Endothelial cell of umbilical vein (primary cell): ENCODE results near the gene TCHHL1. TPM values are rescaled to one million over a fixed set of nuclear protein-coding genes. Genes with fewer than 3 reads are reported as not detected.

Experiments
- BruUV-seq: library from RNA; stranded (reverse); fragments of 400-500 nt; replicated peaks from 2 replicates; lab custom pipeline; 2021; lab: Mats Ljungman, UMichigan
- CTCF ChIA-PET: fragments of 300-600, 350-600 bp; sonication (Branson Sonifier 250); formaldehyde crosslinking; loops from one replicate; lab custom pipeline; 2021; ENCODE audit warnings: antibody characterized with exemption, inconsistent platforms; lab: Charles Lee
- POLR2A ChIA-PET: fragments of 300-600, 350-600 bp; sonication (Branson Sonifier 250); formaldehyde crosslinking; loops from one replicate; lab custom pipeline; 2021; ENCODE audit warnings: antibody characterized with exemption, inconsistent platforms; lab: Charles Lee
- DNase-seq: peaks from one replicate; pipeline ENCODE4 v3.0.0-alpha.2; 2011; ENCODE audit warnings: low read depth, low spot score
- FAIRE-seq: peaks from 2 replicates; lab custom pipeline; 2011; peaks lifted over from hg19 to GRCh38; lab: Jason Lieb, UNC
- H2AFZ ChIP-seq: 2 replicates; pipeline ENCODE4 v1.6.0; 2012; ENCODE audit warnings: low read depth, low read length, control low read depth, inconsistent platforms
- H3K27ac ChIP-seq: 2 replicates; pipeline ENCODE4 v1.5.1; 2011; ENCODE audit warnings: low read depth, mild to moderate bottlenecking, control low read depth, low read length, moderate library complexity; ENCODE audit not compliant: insufficient read depth
- H3K27me3 ChIP-seq, 2 experiments: 2 replicates each; pipeline versions ENCODE4 v1.6.0 to v1.6.1; 2011; ENCODE audit warnings: low read length in 2 of 2, mixed read lengths in 1 of 2; ENCODE audit not compliant: control insufficient read depth in 2 of 2, insufficient read depth in 2 of 2
- H3K36me3 ChIP-seq, 2 experiments: 2 replicates in 1 of 2; 3 replicates in 1 of 2; pipeline ENCODE4 v1.5.1; 2011; ENCODE audit warnings: low read length in 2 of 2, mild to moderate bottlenecking in 1 of 2, moderate library complexity in 1 of 2; ENCODE audit not compliant: control insufficient read depth in 2 of 2, insufficient read depth in 2 of 2; ENCODE audit errors: extremely low read depth in 1 of 2
- H3K4me1 ChIP-seq: 3 replicates; pipeline ENCODE4 v1.5.1; 2011; ENCODE audit warnings: mild to moderate bottlenecking, low read length; ENCODE audit not compliant: control insufficient read depth, insufficient read depth; ENCODE audit errors: extremely low read depth
- H3K4me2 ChIP-seq: 2 replicates; pipeline ENCODE4 v1.6.1; 2011; ENCODE audit warnings: low read length, control low read depth, mixed read lengths; ENCODE audit not compliant: insufficient read depth
- H3K4me3 ChIP-seq, 3 experiments: fragments of 200-600 bp in 1 of 3; sonication (generic), shearing (Covaris generic) in 1 of 3; replicated peaks in 1 of 3; 2 replicates each; pipeline ENCODE4 v1.5.1; 2011 to 2016; ENCODE audit warnings: control low read depth in 3 of 3, low read length in 3 of 3, mild to moderate bottlenecking in 2 of 3, inconsistent platforms in 1 of 3, low read depth in 1 of 3, moderate library complexity in 1 of 3; ENCODE audit not compliant: insufficient read depth in 1 of 3
- H3K79me2 ChIP-seq: 2 replicates; pipeline ENCODE4 v1.6.0; 2012; ENCODE audit warnings: low read length, inconsistent platforms; ENCODE audit not compliant: control insufficient read depth, insufficient read depth
- H3K9ac ChIP-seq: replicated peaks from 2 replicates; pipeline ENCODE3; 2011; ENCODE audit warnings: low read length, control low read depth; ENCODE audit not compliant: insufficient read depth; ENCODE audit errors: extremely low read depth
- H3K9me1 ChIP-seq: replicated peaks from 3 replicates; pipeline ENCODE4 v1.6.0; 2011; ENCODE audit warnings: mild to moderate bottlenecking, low read length; ENCODE audit not compliant: control insufficient read depth, insufficient read depth; ENCODE audit errors: extremely low read depth
- H3K9me3 ChIP-seq: replicated peaks from 2 replicates; pipeline ENCODE4 v1.5.1; 2012; ENCODE audit warnings: low read length, inconsistent platforms; ENCODE audit not compliant: control insufficient read depth, insufficient read depth
- H4K20me1 ChIP-seq: replicated peaks from 2 replicates; pipeline ENCODE3; 2011; ENCODE audit warnings: mild to moderate bottlenecking, low read length; ENCODE audit not compliant: control insufficient read depth, insufficient read depth; ENCODE audit errors: extremely low read depth
- CTCF ChIP-seq, 2 donors: IDR thresholded peaks; 1 replicate in 1 of 2; 2 replicates in 1 of 2; pipeline ENCODE4 v1.5.1; 2011; ENCODE audit warnings: low read length in 2 of 2, mild to moderate bottlenecking in 2 of 2, moderate library complexity in 2 of 2, control low read depth in 1 of 2, inconsistent platforms in 1 of 2, low read depth in 1 of 2; ENCODE audit not compliant: insufficient read depth in 1 of 2; ENCODE audit errors: extremely low read depth in 1 of 2
- EZH2 ChIP-seq: IDR thresholded peaks from 2 replicates; pipeline ENCODE4 v1.6.1; 2012; ENCODE audit warnings: borderline replicate concordance, low read depth, mild to moderate bottlenecking, moderate library complexity, low read length, inconsistent platforms; ENCODE audit not compliant: severe bottlenecking
- FOS ChIP-seq: IDR thresholded peaks from 2 replicates; pipeline ENCODE4 v1.6.1; 2011; ENCODE audit warnings: mild to moderate bottlenecking, low read length, moderate library complexity, borderline replicate concordance; ENCODE audit not compliant: insufficient read depth
- GATA2 ChIP-seq: IDR thresholded peaks from 2 replicates; pipeline ENCODE4 v1.7.0; 2011; ENCODE audit warnings: low read depth, mild to moderate bottlenecking, moderate library complexity, mixed read lengths, low read length; ENCODE audit not compliant: insufficient read length, insufficient read depth
- JUN ChIP-seq: IDR thresholded peaks from 2 replicates; pipeline ENCODE4 v1.6.1; 2011; ENCODE audit warnings: borderline replicate concordance, low read depth; ENCODE audit not compliant: insufficient read length, insufficient read depth
- MAX ChIP-seq: IDR thresholded peaks from 2 replicates; pipeline ENCODE4 v1.6.1; 2011; ENCODE audit not compliant: insufficient read depth, insufficient read length
- MYC ChIP-seq: IDR thresholded peaks from one replicate; pipeline ENCODE4 v1.6.1; 2011; ENCODE audit warnings: mild to moderate bottlenecking, low read depth, low read length
- POLR2A ChIP-seq: IDR thresholded peaks from 2 replicates; pipeline ENCODE4 v1.6.1; 2012; ENCODE audit warnings: low read depth, mild to moderate bottlenecking, control low read depth, low read length
- POLR2AphosphoS5 ChIP-seq: IDR thresholded peaks from 2 replicates; pipeline ENCODE4 v1.6.1; 2012; ENCODE audit warnings: low read depth, mild to moderate bottlenecking, control low read depth, low read length, moderate library complexity; ENCODE audit not compliant: insufficient read depth
- dilution Hi-C: fragments of 300-500 bp; cut with MboI; formaldehyde crosslinking; loops from one replicate; pipeline ENCODE4 v1.15.0; 2019; ENCODE audit warnings: low sequenced_read_pairs; ENCODE audit not compliant: extremely low pct_ligation_motif_present
- intact Hi-C: fragments of 100-400 bp; cut with micrococcal nuclease; formaldehyde crosslinking; loops from one replicate; pipeline ENCODE4 v1.10.0; 2022
- polyA plus RNA-seq, 4 experiments: library from polyadenylated mRNA; depleted of rRNA in 3 of 4; stranded (reverse) in 3 of 4; unstranded in 1 of 4; fragments of >200 nt; gene quantifications; 2 replicates each; pipeline versions ENCODE4 v1.2.1 to v1.2.3, GENCODE V29; 2011 to 2012; ENCODE audit warnings: missing spikeins in 1 of 4
- total RNA-seq: library from RNA; stranded (reverse); gene quantifications from 2 replicates; pipeline ENCODE4 v1.2.3, GENCODE V29; 2021

The TCHHL1 gene
- total and polyA plus RNA-seq, 2 donors (not counting 3 experiments of a cell fraction or from before 2014, with no cell fraction given) = not detected

GRCh38 chr1:152096931-152097330, 8.1 kb upstream of the TCHHL1 start:
- Histone ChIP-seq H3K4me2 (no peak overlapping the region), H3K4me3 (no peak overlapping the region), H3K79me2 (no peaks in the 10 kb centered on the region), H3K9me1 (no peaks in the 10 kb centered on the region), H3K36me3 (no peaks in the 10 kb centered on the region), H3K27ac (no peak overlapping the region), H3K9me3 (no peaks in the 10 kb centered on the region), H2AFZ (no peak overlapping the region), H4K20me1 (no peaks in the 10 kb centered on the region), H3K4me1 (no peaks in the 10 kb centered on the region), H3K27me3 (peaks cover 2% of the 10 kb centered on the region in 2 experiments), H3K9ac (no peak overlapping the region)
- ChIA-PET POLR2A (no interaction called here), CTCF (no interaction called here)
- BruUV-seq = no TSS peak
- DNase-seq (no peak), FAIRE-seq (no peak)
- dilution Hi-C loops = no loop called here
- TF ChIP-seq JUN (no peak), FOS (no peak), POLR2AphosphoS5 (no peak), GATA2 (no peak), MYC (no peak), POLR2A (no peak), EZH2 (no peak)
- intact Hi-C loops = no loop called here

- peaks cover 0 to 4% of the 10 kb centered on the region in 2 experiments for H3K27me3 ChIP-seq
- TF ChIP-seq CTCF (IDR thresholded peaks at IDR 0.05; ENCODE audit: extremely low read depth in 1 of 2, insufficient read depth in 1 of 2, low read depth in 1 of 2, low read length in 2 of 2) = no peak
- TF ChIP-seq GATA2 = no peak
- TF ChIP-seq JUN = no peak
- no peak for TF ChIP-seq EZH2
- TF ChIP-seq MYC = no peak
- no peak for TF ChIP-seq FOS
- TF ChIP-seq POLR2A = no peak
- no peak for TF ChIP-seq POLR2AphosphoS5
- no peak for TF ChIP-seq MAX
- ChIA-PET POLR2A (no interaction called here), CTCF (interaction anchor here (1.4 kb wide), 1 partner anchor 33 kb away, joined by 3 read pairs; no protein-coding TSS in a partner anchor)
- H3K4me3 ChIP-seq = no peak overlapping the region
- H3K4me2 ChIP-seq = no peak overlapping the region
- no peak overlapping the region for H3K27ac ChIP-seq
- no peaks in the 10 kb centered on the region for H3K36me3 ChIP-seq
- no peak overlapping the region for H2AFZ ChIP-seq
- H4K20me1 ChIP-seq = no peaks in the 10 kb centered on the region
- no peaks in the 10 kb centered on the region for H3K9me1 ChIP-seq
- no TSS peak for BruUV-seq
- H3K9ac ChIP-seq = no peak overlapping the region
- intact Hi-C loops = no loop called here
- H3K79me2 ChIP-seq = no peaks in the 10 kb centered on the region
- dilution Hi-C loops = no loop called here
- DNase-seq (no peak), FAIRE-seq (no peak)
- H3K4me1 ChIP-seq = no peaks in the 10 kb centered on the region
- H3K9me3 ChIP-seq = no peaks in the 10 kb centered on the region
These were observed 2.1 kb downstream of the TCHHL1 start for GRCh38 chr1:152086760-152087159.
